Measurements from ENCODE around the gene ESYT1. TPM values are rescaled to one million over a fixed set of nuclear protein-coding genes. Genes with fewer than 3 reads are reported as not detected.
A peak's percentile ranks its signal among the peaks of the same experiment; 100 is the strongest.

The ESYT1 gene
- total RNA-seq, 1 experiment from 2014 or later, result 90.9 TPM

DNA sequence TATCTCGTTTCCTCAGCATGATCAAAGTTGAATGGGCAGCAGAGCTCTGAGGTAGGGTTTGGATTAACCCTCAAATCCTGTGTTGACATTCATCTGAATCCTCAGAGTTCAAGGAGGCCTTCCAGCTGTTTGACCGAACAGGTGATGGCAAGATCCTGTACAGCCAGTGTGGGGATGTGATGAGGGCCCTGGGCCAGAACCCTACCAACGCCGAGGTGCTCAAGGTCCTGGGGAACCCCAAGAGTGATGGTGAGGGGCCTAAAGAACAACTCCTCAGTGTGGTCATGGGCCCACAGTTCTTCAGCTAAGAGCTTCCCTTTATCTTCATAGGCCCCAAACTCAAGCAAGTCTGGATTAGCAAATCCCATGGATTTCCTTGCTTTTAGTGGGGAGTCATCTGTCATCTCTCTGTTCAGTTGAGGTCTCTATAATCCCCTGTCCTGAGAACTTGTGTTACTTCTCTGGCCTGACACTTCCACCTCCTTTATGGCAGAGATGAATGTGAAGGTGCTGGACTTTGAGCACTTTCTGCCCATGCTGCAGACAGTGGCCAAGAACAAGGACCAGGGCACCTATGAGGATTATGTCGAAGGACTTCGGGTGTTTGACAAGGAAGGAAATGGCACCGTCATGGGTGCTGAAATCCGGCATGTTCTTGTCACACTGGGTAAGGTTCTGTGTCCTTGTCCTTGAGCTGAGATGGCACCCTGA is 31.6 kb downstream of the ESYT1 start:
- in situ Hi-C loops (cut with HindIII; ENCODE audit: low pct_unique_long_range_greater_than_20kb, low sequenced_read_pairs), result no loop called here
- DNase-seq (ENCODE audit: low read depth, low spot score), result no peak

DNA sequence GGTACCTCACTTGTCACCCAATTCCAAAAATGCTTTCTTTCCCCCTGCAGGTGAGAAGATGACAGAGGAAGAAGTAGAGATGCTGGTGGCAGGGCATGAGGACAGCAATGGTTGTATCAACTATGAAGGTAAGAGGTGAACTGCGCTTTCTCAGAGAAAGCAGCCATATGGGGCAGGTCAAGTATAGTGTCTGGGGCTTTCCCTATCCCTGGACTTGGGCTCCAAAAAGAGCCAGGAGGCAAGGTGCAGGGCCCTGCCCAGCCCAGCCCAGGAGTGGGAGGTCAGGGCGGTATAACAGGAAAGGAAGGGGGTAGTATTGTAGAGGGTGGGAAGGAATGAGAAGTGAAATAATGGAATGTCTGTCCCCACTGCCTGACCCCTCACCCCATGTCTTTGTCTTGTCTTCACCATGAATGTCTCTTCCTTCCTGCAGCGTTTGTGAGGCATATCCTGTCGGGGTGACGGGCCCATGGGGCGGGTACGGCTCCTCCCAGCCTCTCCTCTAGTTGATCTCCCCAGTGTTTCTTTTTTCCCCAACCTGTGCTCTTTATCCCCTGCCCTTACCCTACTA is 32.2 kb downstream of the ESYT1 start:
- in situ Hi-C loops (cut with HindIII; ENCODE audit: low pct_unique_long_range_greater_than_20kb, low sequenced_read_pairs), result no loop called here
- DNase-seq (ENCODE audit: low read depth, low spot score), result no peak

DNA sequence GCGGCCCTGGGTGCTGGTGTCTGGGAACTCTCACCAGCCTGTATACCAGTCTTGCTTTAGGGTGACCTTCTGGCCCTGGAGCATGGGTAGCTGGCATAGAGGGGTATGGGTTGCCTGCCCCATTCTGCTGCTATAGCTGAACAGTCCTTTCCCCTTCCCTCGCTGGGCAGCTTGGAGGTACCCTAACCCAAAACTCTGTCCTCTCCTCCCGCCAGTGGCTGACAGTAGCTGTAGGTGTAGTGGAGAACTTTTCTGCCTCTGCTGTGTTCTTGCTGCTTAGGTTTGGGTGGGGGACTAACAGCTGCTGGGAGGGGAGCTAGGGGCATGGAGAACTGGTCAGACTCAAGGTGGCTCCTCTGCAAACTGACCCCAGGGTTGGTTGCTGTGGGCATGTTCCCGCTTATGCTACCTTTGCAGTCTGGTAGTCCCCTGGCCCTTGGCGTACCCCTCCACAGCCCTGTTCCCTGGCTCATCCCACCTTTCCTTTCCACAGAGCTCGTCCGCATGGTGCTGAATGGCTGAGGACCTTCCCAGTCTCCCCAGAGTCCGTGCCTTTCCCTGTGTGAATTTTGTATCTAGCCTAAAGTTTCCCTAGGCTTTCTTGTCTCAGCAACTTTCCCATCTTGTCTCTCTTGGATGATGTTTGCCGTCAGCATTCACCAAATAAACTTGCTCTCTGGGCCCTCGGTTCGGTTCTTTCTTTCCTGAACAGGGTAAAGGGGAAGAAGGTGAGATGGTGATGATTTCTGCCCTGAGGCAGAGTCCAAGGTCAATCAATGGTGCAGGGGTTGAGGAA is 33.0 kb downstream of the ESYT1 start:
- in situ Hi-C loops (cut with HindIII; ENCODE audit: low pct_unique_long_range_greater_than_20kb, low sequenced_read_pairs), result no loop called here
- no peak for DNase-seq (ENCODE audit: low read depth, low spot score)

DNA sequence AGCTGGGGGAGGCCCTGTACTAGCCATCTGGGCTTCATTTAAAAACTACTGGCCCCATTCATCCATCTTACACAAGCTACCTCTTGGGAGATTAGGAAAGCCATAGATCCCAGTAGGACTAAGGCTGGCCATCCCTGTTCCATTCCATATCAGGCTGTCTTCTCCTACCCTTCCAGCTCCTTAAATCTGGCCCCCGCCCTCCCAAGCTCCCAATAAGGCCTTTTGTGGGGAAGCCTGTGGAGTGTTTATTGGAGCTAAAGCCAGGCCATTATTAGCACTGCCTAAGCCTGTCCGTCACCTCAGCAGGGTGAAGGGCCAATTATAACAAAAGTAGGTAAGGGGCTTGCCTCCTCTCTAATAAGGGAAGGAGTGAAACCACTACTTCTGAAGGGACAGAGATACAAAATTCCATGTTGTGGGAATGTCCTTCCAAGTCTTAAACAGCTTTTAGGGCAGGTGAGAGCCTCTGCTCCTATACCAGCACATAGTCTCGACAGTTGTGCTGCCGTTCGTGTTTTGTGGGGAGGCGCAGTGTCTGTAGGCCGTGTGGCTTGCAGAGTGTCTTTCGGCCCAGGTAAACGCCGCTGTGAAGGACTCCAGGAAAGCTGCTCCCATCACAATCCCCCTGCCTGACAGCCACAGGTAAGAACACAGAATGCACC is 33.8 kb downstream of the ESYT1 start:
- in situ Hi-C loops (cut with HindIII; ENCODE audit: low pct_unique_long_range_greater_than_20kb, low sequenced_read_pairs), result no loop called here

DNA sequence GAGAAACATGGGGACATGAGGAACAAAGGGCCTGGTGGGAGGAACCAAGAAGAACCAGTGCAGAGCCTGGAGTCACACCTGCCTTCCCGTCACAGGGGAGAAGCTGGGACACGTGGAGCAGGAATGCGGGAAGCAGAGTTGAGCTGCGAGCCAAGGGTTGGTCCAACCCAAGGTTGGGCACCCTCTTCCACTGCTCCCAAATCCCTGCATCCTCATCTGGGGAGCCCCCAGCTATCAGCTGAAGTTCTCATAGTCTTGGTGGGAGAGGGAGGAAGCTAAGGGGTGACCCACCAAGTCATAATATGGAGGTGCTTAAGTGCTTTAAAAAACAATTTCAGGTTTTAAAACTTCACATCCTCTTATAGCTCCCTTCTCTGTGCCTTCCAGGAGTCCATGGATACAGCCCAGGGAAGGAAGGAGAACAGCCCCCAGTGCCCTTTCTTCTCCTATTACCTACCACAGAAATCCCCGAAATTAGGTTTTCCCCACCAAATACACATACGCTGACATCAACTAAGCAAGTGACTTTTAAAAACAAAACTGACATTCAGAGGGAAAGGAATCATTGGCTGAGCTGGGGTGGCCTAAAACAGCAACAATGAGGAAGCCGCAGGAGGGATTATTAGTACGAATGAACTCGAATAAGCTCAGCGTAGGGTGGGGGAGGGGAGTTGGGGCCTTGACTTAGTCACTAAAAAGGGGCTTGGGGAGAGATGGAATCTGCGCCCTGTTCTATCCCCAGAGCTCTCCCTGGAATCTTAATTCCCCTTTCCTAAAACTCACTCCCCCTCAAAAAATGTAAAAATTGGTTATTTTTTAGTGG is 34.6 kb downstream of the ESYT1 start:
- in situ Hi-C loops (cut with HindIII; ENCODE audit: low pct_unique_long_range_greater_than_20kb, low sequenced_read_pairs), result no loop called here
- DNase-seq (ENCODE audit: low read depth, low spot score), result no peak

More for the DNA sequence above, 33.8 kb downstream of the ESYT1 start:
- DNase-seq (ENCODE audit: low read depth, low spot score), result no peak

DNA sequence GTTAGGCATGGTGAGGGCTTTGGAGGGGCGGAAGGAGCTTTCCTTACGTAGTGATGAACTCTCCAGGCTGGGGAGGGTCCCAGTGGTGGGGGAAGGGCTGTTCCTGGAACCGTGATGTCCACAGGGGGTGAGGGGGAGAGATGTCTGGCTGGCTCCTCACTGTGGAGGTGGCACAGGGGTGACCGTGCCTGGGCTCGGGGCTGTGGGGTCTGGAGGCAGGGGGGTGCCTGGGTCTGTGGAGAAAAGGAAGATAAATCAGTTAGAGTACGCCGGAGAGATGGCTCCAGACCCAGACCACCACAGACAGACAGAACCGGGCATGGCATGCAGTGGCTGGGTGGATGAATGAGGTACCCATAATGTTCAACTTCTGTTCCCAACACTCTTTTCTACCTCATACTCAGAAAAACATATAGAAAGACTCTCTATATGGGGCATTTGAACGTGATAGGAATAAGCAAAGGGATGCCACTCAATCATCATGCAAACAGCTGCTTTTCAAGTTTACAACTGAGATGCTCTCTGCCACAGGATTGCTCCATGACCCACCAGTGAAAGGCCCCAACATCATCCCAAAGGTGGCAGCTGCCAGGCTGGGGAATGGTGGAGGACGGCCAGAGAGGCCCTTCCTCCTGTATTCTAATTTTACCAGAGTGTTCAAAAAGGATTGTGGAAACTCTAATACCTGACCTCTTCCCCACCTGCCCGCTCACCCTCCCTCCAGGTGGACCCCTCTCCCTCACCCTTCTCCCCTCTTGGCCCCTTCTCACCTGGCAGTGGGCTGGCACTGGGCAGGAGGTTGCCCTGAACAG is 35.7 kb downstream of the ESYT1 start:
- in situ Hi-C loops (cut with HindIII; ENCODE audit: low pct_unique_long_range_greater_than_20kb, low sequenced_read_pairs), result no loop called here
- no peak for DNase-seq (ENCODE audit: low read depth, low spot score)

DNA sequence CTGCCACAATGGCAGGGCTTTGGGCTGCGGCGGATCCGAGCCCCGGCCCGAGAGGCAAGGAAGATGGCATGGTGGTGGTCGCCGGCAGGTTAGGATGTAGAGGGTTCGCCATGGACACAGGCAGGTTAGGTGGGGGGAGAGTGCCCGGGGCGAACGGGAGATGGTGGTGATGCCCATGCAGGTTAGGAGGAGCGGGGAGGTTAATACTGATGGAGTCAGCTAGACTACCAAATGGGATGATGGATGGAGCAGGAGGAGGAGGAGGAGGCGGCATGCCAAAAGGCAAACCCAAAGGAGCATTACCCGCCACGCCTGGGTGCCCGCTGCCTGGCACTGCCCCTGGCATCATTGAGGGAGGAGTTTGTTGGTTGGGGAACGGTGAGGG is 36.3 kb downstream of the ESYT1 start:
- DNase-seq (ENCODE audit: low read depth, low spot score), result no peak
- in situ Hi-C loops (cut with HindIII; ENCODE audit: low pct_unique_long_range_greater_than_20kb, low sequenced_read_pairs), result no loop called here

DNA sequence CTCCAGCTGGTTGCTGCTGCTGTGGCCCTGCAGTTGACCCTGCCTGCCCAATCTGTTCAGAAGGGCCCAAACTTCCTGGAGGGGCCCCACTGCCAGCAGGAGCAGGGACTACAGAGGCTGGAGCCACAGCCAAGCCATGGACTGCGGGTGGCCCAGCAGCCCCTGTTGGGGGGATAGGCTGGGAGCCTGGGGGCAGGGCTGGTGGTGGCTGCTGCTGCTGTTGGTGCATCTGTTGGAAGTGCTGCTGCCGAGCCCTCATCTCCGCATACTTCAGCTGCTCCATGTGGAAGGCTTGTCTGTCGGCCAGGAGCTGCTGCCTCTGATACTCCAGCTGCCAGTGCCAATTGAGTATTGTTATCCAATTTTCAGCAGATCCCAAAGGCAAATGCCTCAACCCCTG is 37.3 kb downstream of the ESYT1 start:
- no peak for DNase-seq (ENCODE audit: low read depth, low spot score)
- in situ Hi-C loops (cut with HindIII; ENCODE audit: low pct_unique_long_range_greater_than_20kb, low sequenced_read_pairs), result no loop called here

DNA sequence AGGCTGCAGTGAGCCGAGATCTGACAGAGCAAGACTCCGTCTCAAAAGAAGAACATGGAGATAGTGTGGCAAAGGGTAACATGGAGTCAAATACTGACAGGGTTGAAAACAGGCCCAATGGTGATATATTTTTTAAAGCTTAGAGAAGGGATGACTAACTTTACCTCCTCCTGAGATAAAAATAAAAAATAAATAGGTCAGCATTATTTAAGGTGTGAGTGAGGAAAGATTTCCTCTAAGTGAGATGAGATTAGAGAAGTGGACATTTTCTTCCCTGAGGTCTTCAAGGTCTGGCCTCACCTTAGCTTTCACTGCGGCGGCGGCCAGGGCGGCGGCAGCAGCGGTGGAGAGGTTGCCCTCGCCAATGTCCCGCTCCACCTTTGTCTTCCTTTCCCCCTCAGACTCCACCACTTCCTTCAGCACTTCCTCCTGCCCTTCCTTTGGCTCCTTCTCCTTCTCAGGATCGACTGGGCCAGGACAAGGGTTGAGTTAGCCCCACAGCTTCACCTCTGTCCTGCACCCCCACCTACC is 41.2 kb downstream of the ESYT1 start:
- in situ Hi-C loops (cut with HindIII; ENCODE audit: low pct_unique_long_range_greater_than_20kb, low sequenced_read_pairs), result no loop called here

DNA sequence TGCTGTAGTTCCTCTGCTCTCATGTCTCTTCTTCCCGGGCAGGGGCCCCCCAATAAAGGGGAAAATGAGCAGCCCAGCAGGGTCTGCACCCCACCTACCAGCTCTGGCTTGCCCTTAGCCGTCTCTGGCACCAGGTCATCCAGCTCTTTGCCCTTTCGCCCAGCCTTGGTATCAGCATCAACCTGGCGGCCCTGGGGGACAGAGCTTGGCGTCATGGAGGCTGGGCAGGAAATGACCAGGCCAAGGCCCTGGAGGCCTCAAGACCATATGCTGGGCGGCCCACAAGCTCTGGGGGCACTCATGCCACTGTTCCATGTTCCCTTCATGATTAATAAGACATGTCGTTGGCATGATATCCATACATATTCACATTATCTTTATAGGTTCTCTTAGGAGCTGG is 44.8 kb downstream of the ESYT1 start:
- no peak for DNase-seq (ENCODE audit: low read depth, low spot score)
- in situ Hi-C loops (cut with HindIII; ENCODE audit: low pct_unique_long_range_greater_than_20kb, low sequenced_read_pairs), result no loop called here

More for the DNA sequence above, 41.2 kb downstream of the ESYT1 start:
- DNase-seq (ENCODE audit: low read depth, low spot score), result no peak

DNA sequence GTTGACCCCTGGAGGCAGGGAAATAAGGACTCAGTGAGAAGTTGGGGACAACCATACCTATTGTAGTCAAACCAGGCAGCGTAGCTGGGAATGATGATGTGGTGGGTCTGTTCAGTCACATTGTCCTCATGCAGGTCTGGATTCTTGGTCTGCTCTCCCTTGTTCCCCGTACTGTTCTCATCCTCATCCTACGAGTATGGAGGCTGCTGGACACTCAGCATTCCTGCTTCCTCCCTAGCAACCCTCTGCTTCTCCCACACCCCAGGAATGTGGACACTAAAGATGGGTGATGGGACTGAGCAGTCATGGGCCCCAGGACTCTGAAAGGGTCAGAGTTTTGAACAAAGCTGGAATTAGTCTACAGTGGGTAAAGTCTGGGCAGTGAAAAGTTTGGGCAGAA is 50.3 kb downstream of the ESYT1 start:
- in situ Hi-C loops (cut with HindIII; ENCODE audit: low pct_unique_long_range_greater_than_20kb, low sequenced_read_pairs), result no loop called here
- DNase-seq (ENCODE audit: low read depth, low spot score), result no peak

DNA sequence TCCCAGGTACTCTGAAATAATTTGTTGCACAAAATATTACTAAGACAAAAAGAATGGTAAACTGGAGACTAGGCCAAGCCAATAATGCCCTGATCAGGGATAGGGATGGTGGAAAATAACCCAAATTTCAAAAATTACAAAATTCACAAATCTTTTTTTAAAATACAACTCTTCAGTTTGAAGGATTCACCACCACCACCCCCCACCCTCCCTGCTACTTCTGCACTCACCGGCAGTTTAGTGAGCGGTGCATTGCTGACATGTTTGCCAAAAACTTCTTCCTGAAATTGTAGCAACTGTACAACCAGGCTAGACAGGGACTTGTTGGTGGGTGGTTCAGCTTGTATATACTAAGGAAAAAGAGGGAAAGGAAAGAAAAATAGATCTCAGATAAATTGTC is 58.9 kb downstream of the ESYT1 start:
- no peak for DNase-seq (ENCODE audit: low read depth, low spot score)
- in situ Hi-C loops (cut with HindIII; ENCODE audit: low pct_unique_long_range_greater_than_20kb, low sequenced_read_pairs), result no loop called here

DNA sequence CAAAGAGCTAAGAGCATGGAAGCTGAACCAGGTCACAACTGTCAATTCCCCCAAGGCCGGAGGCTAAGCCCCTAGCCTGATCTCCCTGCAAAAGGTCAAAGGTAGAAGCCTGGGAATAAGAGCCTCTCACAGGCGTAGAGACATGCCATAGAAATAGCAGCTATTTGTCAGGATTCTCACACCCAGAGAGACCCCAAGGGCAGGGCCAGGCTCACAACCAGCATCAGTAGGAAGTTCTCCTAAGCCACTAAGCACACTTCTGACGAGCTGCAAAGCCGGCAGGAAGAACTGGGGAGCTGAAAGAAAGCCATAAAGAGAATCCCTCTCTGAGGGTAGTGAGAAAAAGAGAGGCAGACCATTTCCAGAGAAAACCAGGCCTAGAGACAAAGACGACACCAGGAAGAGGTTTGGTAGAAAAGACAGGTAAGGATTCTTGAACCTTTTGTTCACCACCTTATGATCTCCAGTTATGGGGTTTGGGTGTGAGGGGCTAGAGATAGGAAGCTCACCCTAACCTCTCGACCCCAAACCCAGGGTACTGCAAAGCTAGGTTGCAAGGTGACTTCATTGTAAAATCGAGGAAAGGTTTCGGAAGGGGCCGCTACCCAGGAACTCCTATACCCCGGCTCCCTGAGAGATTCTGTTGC is 60.2 kb downstream of the ESYT1 start:
- in situ Hi-C loops (cut with HindIII; ENCODE audit: low pct_unique_long_range_greater_than_20kb, low sequenced_read_pairs), result no loop called here
- no peak for DNase-seq (ENCODE audit: low read depth, low spot score)

DNA sequence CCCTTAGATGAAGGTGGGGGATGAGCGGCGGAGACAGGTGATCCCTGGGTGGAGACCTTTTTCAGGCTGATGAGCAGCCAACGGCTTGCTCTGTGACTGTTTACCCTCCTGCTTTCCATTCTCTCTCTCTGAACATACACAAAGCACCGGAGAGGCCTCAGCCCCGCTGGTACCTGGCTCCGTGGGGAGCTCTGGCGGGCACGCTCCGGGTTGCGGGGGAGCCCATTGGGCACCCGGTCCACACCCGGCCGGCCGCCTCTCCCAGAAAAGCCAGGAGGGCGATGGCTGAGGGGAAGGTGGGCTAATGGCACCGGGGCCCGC is 60.7 kb downstream of the ESYT1 start:
- in situ Hi-C loops (cut with HindIII; ENCODE audit: low pct_unique_long_range_greater_than_20kb, low sequenced_read_pairs), result no loop called here
- no peak for DNase-seq (ENCODE audit: low read depth, low spot score)

DNA sequence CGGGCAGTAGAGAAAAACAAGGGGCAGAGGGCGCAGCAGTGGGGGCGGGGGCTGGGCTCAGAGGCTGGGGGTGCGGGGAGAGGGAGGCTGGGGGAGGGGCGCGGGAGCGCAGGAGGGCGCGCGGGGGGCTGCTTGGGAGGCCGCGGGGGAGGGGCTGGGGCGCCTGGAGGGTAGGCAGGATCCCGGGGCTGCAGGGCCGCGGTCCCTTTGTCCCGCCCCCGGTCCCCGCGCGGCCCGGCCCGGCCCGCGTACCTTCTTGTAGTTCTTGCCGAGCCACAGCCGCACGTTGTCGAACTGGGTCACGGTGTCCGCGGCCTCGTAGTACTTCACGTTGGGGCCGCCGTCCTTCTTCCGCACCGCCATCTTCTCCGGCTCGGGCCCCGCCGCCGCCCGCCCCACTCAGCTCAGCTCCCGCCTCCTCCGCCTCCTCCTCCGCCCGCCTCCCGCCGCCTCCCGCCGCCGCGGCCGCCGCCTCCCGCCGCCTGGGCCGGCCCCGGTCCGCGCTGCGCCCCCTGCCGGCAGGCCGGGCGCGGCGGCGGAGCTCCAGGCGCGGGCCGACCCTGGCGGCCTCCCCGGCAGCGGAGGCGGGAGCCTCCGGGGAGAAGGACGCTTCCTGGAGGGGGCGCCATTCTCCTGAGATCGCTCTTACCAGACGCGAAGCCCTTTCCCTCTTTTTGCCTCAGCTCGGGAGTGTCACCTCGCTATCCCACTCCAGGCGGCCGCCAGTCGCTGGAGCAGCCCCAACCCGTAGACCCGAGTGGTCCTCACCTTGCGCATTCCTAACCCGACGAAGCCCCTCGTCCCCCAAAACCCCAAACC is 61.2 kb downstream of the ESYT1 start, which contains the start of gene SMARCC2:
SMARCC2 (minus strand) TSS at position 385 of the 819 bp plus-strand sequence; CDS start at position 363, 22 bp downstream.
- DNase-seq (ENCODE audit: low read depth, low spot score), result peak; percentile 85
- in situ Hi-C loops (cut with HindIII; ENCODE audit: low pct_unique_long_range_greater_than_20kb, low sequenced_read_pairs), result no loop called here

Measured in SK-MEL-5 (cell line).